A549 (cell line): ENCODE measurements around the gene AMIGO2.

Experiments used
- BHLHE40 ChIP-seq: IDR thresholded peaks from 2 replicates; pipeline ENCODE4 v1.6.1; 2012; ENCODE audit warnings: low read depth, low read length, inconsistent platforms
- CEBPB ChIP-seq, 2 experiments: fragments of >200 bp in 1 of 2; sonication (Bioruptor Twin) in 1 of 2; formaldehyde crosslinking in 1 of 2; IDR thresholded peaks; 2 replicates each; pipeline ENCODE4 v1.6.1; 2012 to 2016
- TF ChIP-seq, protein P1 (sequence below): fragments of >200 bp; sonication (Bioruptor Twin); formaldehyde crosslinking; IDR thresholded peaks from 3 replicates; pipeline ENCODE4 v1.5.1; 2016
- TF ChIP-seq, protein P2 (sequence below): fragments of 150-350 bp; IDR thresholded peaks from 2 replicates; pipeline ENCODE4 v1.6.1; 2014; ENCODE audit warnings: low read depth, mild to moderate bottlenecking, low read length

DNA sequence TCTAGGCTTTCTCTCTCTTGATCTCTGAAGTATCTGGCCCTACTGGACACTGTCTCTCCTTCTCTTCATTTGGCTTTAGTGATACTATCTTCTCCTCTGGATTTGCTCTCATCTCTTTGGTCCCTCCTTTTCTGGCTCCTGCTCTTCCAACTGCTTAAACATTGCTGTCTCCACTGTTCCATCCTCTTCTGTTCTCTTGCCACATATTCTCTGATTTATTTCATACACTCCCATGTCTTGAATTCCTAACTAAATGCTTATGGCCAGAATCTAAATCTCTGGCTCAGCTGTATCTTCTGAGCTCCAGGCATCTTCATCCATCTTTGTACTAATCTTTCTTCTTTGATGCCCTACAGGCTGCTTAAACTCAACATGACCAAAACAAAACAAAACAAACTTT is 25.8 kb downstream of the AMIGO2 start:
- TF ChIP-seq CEBPB (IDR thresholded peaks at IDR 0.05) (no peak), BHLHE40 (no peak)
- TF ChIP-seq, protein P1, sequence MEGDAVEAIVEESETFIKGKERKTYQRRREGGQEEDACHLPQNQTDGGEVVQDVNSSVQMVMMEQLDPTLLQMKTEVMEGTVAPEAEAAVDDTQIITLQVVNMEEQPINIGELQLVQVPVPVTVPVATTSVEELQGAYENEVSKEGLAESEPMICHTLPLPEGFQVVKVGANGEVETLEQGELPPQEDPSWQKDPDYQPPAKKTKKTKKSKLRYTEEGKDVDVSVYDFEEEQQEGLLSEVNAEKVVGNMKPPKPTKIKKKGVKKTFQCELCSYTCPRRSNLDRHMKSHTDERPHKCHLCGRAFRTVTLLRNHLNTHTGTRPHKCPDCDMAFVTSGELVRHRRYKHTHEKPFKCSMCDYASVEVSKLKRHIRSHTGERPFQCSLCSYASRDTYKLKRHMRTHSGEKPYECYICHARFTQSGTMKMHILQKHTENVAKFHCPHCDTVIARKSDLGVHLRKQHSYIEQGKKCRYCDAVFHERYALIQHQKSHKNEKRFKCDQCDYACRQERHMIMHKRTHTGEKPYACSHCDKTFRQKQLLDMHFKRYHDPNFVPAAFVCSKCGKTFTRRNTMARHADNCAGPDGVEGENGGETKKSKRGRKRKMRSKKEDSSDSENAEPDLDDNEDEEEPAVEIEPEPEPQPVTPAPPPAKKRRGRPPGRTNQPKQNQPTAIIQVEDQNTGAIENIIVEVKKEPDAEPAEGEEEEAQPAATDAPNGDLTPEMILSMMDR, result no peak
- TF ChIP-seq, protein P2, sequence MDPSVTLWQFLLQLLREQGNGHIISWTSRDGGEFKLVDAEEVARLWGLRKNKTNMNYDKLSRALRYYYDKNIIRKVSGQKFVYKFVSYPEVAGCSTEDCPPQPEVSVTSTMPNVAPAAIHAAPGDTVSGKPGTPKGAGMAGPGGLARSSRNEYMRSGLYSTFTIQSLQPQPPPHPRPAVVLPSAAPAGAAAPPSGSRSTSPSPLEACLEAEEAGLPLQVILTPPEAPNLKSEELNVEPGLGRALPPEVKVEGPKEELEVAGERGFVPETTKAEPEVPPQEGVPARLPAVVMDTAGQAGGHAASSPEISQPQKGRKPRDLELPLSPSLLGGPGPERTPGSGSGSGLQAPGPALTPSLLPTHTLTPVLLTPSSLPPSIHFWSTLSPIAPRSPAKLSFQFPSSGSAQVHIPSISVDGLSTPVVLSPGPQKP, result no peak
